Measurements from ENCODE around the gene ABLIM1. TPM values are rescaled to one million over a fixed set of nuclear protein-coding genes. Genes with fewer than 3 reads are reported as not detected.

ABLIM1 gene
- total RNA-seq, 2 donors from 2014 or later, result 359 to 404 TPM

GRCh38 chr10:114573330-114574045 lies 84.6 kb downstream of the ABLIM1 start:
- Histone ChIP-seq H3K36me3 (peaks cover 24% of the 10 kb centered on the region), H3K27ac (peak overlapping the region; percentile 5 to 28), H3K27me3 (no peaks in the 10 kb centered on the region), H3K9me3 (no peaks in the 10 kb centered on the region), H3K4me3 (no peak overlapping the region), H3K4me1 (peaks cover 0 to 67% of the 10 kb centered on the region in 2 donors)
- DNase-seq (ENCODE audit: low spot score), result no peak
- TF ChIP-seq CTCF (IDR thresholded peaks at IDR 0.05), result no peak

GRCh38 chr10:114571316-114571999 lies 86.6 kb downstream of the ABLIM1 start:
- Histone ChIP-seq H3K4me3 (no peak overlapping the region), H3K27ac (no peak overlapping the region), H3K4me1 (peaks cover 0 to 47% of the 10 kb centered on the region in 2 donors), H3K27me3 (no peaks in the 10 kb centered on the region), H3K9me3 (no peaks in the 10 kb centered on the region), H3K36me3 (peaks cover 29% of the 10 kb centered on the region)
- no peak for TF ChIP-seq CTCF (IDR thresholded peaks at IDR 0.05)
- DNase-seq (ENCODE audit: low spot score), result no peak

DNA sequence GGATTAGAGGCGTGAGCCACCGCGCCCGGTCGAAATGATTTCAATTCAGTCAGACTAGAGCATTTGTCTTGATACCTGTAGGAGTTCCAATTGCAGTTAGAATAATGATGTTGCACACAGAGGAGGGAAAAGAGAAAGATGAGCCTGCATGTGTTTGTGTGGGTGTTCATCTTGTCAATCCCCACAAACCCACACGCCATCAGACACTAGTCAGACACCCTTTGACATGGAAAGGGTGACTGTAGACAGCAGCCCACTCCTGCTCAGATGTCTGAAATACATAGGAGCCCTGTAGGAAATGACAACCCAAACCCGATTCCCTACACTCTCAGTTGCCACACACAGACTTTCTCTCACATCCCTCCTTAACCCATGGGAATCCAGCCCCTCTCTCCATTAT lies 92.0 kb downstream of the ABLIM1 start:
- peaks cover 0 to under 1% of the 10 kb centered on the region in 2 donors for H3K4me1 ChIP-seq
- no peak for TF ChIP-seq CTCF (IDR thresholded peaks at IDR 0.05)
- no peak for DNase-seq (ENCODE audit: low spot score)
- H3K27me3 ChIP-seq, result no peaks in the 10 kb centered on the region
- H3K36me3 ChIP-seq, result peaks cover 45% of the 10 kb centered on the region
- H3K4me3 ChIP-seq, result no peak overlapping the region
- H3K27ac ChIP-seq, result no peak overlapping the region
- H3K9me3 ChIP-seq, result no peaks in the 10 kb centered on the region

GRCh38 chr10:114565066-114565465 lies 93.0 kb downstream of the ABLIM1 start:
- Histone ChIP-seq H3K9me3 (no peaks in the 10 kb centered on the region), H3K4me1 (peaks cover 0 to 9% of the 10 kb centered on the region in 2 donors), H3K27me3 (no peaks in the 10 kb centered on the region), H3K36me3 (peaks cover 38% of the 10 kb centered on the region), H3K27ac (no peak overlapping the region), H3K4me3 (no peak overlapping the region)
- DNase-seq (ENCODE audit: low spot score), result no peak
- no peak for TF ChIP-seq CTCF (IDR thresholded peaks at IDR 0.05)

GRCh38 chr10:114561008-114561523 lies 97.0 kb downstream of the ABLIM1 start:
- H3K9me3 ChIP-seq, result peaks cover 0 to 3% of the 10 kb centered on the region in 2 donors
- no peak overlapping the region for H3K4me3 ChIP-seq
- no peak for DNase-seq (ENCODE audit: low spot score)
- no peak for TF ChIP-seq CTCF (IDR thresholded peaks at IDR 0.05)
- no peaks in the 10 kb centered on the region for H3K27me3 ChIP-seq
- peaks cover 20% of the 10 kb centered on the region for H3K36me3 ChIP-seq
- H3K27ac ChIP-seq, result peak overlapping the region; percentile 36 to 41
- H3K4me1 ChIP-seq, result peaks cover 0 to 30% of the 10 kb centered on the region in 2 donors
